ENCODE results near the gene ELOA2. TPM values are rescaled to one million over a fixed set of nuclear protein-coding genes. Genes with fewer than 3 reads are reported as not detected.
"Not testable (repeated sequence)": the region's sequence is repeated elsewhere in the genome, so short reads cannot be mapped to it uniquely, and the experiment has no call there.

ELOA2 gene
- total RNA-seq, 2 donors from 2014 or later, result not detected

DNA sequence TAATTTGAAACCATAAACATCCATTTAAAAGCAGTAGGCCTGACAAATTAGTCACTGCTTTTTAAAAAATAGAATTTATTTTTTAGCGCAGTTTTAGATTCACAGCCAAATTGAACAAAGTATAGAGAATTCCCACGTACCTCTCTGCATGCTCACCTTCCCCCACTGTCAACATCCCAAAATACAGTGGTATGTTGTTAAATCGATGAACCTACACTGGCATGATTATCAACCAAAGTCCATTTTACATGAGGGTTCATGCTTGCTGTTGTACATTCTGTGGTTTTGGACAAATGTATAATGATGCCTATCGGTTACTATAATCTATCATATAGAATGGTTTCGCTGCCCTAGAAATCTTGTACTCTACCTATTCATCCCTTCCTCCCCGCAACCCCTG, 5.6 kb upstream of the ELOA2 start:
- Histone ChIP-seq H3K27ac (no peak overlapping the region), H3K4me1 (ENCODE audit: control insufficient read depth in 1 of 2, low read depth in 2 of 2) (no peaks in the 10 kb centered on the region), H3K4me3 (no peak overlapping the region), H3K36me3 (no peaks in the 10 kb centered on the region), H3K27me3 (replicated peaks; ENCODE audit: insufficient read depth) (no peaks in the 10 kb centered on the region), H3K9me3 (no peaks in the 10 kb centered on the region)
- DNase-seq (ENCODE audit: low spot score), result no peak
- no peak for ATAC-seq (ENCODE audit: insufficient number of reproducible peaks, low FRiP score, low read depth)
- TF ChIP-seq, protein P1, sequence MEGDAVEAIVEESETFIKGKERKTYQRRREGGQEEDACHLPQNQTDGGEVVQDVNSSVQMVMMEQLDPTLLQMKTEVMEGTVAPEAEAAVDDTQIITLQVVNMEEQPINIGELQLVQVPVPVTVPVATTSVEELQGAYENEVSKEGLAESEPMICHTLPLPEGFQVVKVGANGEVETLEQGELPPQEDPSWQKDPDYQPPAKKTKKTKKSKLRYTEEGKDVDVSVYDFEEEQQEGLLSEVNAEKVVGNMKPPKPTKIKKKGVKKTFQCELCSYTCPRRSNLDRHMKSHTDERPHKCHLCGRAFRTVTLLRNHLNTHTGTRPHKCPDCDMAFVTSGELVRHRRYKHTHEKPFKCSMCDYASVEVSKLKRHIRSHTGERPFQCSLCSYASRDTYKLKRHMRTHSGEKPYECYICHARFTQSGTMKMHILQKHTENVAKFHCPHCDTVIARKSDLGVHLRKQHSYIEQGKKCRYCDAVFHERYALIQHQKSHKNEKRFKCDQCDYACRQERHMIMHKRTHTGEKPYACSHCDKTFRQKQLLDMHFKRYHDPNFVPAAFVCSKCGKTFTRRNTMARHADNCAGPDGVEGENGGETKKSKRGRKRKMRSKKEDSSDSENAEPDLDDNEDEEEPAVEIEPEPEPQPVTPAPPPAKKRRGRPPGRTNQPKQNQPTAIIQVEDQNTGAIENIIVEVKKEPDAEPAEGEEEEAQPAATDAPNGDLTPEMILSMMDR (IDR thresholded peaks at IDR 0.05), result no peak

DNA sequence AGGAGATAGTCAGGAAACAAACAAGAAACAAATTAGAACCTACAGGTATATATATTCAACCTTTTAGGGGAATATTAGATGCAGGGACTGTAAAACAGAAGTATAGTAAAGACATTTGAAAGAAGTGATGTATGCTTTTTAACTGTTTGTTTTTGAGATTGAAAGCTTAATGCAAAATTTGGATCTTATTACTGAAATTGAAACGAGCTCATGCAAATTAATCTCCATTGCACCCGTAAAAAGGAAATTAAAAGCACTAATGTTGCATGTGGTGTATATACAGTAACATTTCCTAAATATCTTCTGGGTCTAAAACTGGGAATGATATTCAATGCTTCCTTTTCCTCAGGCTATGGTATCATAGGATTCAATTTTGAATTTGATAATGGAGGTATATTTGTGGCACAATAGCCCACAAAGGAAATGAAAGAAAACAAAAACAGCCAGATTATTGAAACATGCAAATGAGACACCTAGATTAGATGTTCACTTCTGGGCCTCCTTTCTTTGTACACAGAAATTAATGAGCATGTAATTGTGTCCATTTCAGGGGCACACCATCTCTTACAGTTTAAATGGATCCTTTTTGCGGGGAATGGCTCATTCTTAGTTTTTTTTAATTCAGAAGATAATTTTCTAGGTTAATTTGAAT, 1.6 kb upstream of the ELOA2 start:
- no peaks in the 10 kb centered on the region for H3K36me3 ChIP-seq
- ATAC-seq (ENCODE audit: insufficient number of reproducible peaks, low FRiP score, low read depth) (no peak), DNase-seq (ENCODE audit: low spot score) (no peak)
- H3K27ac ChIP-seq, result no peak overlapping the region
- no peaks in the 10 kb centered on the region for H3K9me3 ChIP-seq
- H3K4me1 ChIP-seq (ENCODE audit: control insufficient read depth in 1 of 2, low read depth in 2 of 2), result no peaks in the 10 kb centered on the region
- no peaks in the 10 kb centered on the region for H3K27me3 ChIP-seq (replicated peaks; ENCODE audit: insufficient read depth)
- H3K4me3 ChIP-seq, result no peak overlapping the region
- TF ChIP-seq, protein P1 (IDR thresholded peaks at IDR 0.05), result no peak

DNA sequence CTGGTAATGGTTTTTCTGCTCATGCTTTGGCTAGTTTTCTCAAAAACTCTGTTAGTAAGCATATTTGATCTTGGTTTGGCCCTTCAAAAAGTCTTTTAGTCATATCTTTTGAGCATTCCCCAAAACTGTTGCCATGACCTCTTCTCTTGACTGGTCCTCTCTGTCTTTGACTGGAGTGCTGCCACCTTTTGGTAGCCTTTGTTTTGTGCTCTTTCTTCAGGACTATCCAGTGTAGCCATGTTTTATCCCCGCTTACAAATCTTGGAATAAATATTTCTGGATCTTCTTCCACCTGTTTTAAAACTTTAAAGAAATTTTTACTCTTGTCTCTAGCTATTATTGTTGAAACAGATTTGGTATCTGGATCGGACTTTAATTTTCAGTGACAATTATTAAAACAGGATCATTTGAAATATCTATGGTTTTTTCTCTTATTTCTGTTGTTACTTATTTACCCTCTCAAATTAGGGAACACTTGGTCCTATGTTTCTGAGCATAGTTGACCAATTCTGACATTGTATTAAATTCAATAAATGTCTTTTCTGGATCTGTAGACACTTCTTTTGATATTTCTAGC, 965 bp upstream of the ELOA2 start:
- no peaks in the 10 kb centered on the region for H3K4me1 ChIP-seq (ENCODE audit: control insufficient read depth in 1 of 2, low read depth in 2 of 2)
- no peaks in the 10 kb centered on the region for H3K27me3 ChIP-seq (replicated peaks; ENCODE audit: insufficient read depth)
- H3K4me3 ChIP-seq, result no peak overlapping the region
- no peaks in the 10 kb centered on the region for H3K9me3 ChIP-seq
- DNase-seq (ENCODE audit: low spot score), result no peak
- H3K36me3 ChIP-seq, result no peaks in the 10 kb centered on the region
- TF ChIP-seq, protein P1 (IDR thresholded peaks at IDR 0.05), result no peak
- ATAC-seq (ENCODE audit: insufficient number of reproducible peaks, low FRiP score, low read depth), result no peak
- H3K27ac ChIP-seq, result no peak overlapping the region

DNA sequence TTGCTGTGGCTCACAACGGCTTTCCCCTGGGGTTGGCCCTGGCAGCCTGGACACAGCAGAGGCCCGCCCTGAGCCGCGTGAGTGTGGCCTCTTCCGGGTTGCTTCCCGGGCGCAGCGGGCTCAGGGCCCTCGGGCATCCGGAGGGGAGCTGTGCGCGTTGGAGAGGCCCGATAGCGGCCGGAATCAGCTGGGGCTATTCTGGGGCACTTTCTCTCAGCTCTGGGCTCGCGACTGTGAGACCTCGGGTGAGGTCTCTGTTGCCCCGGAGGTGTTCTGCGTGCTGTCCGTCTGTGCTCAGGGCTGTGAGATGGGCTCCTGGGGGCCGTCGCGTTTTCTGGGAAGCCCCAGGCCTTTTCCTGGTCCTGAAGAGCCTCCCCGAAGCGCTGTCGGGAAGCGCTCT, 830 bp downstream of the ELOA2 start:
- H3K9me3 ChIP-seq; H3K27ac ChIP-seq; DNase-seq (ENCODE audit: low spot score); H3K27me3 ChIP-seq (replicated peaks; ENCODE audit: insufficient read depth); H3K4me1 ChIP-seq (ENCODE audit: control insufficient read depth in 1 of 2, low read depth in 2 of 2); H3K36me3 ChIP-seq; H3K4me3 ChIP-seq; ATAC-seq (ENCODE audit: insufficient number of reproducible peaks, low FRiP score, low read depth): not testable (repeated sequence)

DNA sequence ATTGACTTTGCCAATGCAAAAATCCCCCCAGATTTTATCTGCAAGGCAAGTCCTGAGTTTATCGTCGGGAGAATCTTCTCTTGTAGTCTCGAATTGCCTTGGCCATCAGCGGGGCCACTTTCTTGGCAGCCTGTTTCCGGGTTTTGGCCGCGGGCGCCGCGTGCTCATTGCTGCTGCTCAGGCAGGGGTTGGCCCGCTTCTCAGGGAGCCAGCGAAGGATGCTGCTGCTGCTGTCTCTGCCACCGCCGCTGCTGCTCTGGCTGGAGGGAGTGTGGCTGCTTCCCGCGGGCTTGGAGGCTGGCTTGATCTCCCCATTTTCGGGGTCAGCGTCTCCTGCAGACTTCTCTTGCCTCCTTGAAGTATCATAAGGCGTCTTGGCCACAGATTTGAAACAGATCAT, 2.5 kb downstream of the ELOA2 start:
- no peaks in the 10 kb centered on the region for H3K36me3 ChIP-seq
- H3K27me3 ChIP-seq (replicated peaks; ENCODE audit: insufficient read depth), result no peaks in the 10 kb centered on the region
- no peak for ATAC-seq (ENCODE audit: insufficient number of reproducible peaks, low FRiP score, low read depth)
- H3K27ac ChIP-seq, result no peak overlapping the region
- TF ChIP-seq, protein P1 (IDR thresholded peaks at IDR 0.05), result no peak
- no peaks in the 10 kb centered on the region for H3K4me1 ChIP-seq (ENCODE audit: control insufficient read depth in 1 of 2, low read depth in 2 of 2)
- H3K9me3 ChIP-seq, result no peaks in the 10 kb centered on the region
- no peak overlapping the region for H3K4me3 ChIP-seq
- no peak for DNase-seq (ENCODE audit: low spot score)

DNA sequence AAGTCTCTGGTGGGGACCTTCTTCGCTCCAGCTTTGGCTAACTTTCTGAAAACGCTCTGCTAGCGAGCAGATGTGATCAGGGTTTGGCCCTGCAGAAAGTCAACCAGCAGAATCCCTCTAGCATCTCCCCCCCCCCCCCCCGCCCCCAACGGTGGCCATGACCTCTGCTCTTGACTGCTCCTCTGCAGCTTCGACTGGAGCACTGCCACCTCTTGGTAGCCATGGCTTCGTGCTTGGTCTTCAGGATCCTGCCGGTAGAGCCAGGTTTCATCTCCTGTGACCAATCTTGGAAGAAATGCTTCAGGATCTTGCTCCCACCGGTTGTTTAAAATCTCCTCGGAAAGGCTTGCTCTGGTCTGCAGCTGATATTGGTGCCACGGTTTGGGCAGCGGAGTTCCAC, 4.5 kb downstream of the ELOA2 start:
- not testable (repeated sequence) for H3K36me3 ChIP-seq; DNase-seq (ENCODE audit: low spot score); H3K9me3 ChIP-seq; H3K4me1 ChIP-seq (ENCODE audit: control insufficient read depth in 1 of 2, low read depth in 2 of 2); H3K27me3 ChIP-seq (replicated peaks; ENCODE audit: insufficient read depth); H3K27ac ChIP-seq; H3K4me3 ChIP-seq; ATAC-seq (ENCODE audit: insufficient number of reproducible peaks, low FRiP score, low read depth)

DNA sequence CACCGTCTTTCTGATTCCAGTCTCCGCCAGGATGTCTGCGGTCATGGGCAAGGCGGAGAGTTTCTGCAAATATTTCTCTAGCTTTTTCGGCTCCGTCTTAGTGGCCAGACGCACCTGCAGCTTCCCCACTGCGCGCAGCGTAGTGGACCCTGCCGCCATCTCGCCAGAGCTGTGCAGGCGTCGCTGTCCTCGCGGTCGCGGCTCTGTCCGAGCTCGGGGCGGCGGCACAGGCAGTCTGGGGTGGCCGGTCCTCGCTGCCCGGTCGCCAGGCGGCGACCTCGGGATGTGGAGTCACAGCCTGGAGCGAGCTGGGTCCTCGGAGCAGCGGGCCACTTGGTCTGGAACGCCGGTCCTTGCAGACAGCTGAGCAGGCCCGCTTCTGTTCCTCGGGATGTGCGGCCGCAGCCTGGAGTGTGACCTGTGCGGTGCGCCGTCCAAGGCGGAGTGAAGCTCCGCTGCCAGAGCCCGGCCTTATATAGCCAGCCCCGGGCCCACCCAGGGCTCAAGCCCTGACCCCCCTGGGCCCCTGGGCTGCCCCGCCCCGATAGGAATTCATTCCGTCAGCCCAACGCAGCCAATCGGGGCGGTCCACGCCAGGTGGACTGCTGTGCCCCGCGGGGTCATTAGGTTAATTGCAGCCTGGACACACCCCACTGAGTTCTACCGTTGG, 5.6 kb downstream of the ELOA2 start:
- H3K4me1 ChIP-seq (ENCODE audit: control insufficient read depth in 1 of 2, low read depth in 2 of 2); DNase-seq (ENCODE audit: low spot score); ATAC-seq (ENCODE audit: insufficient number of reproducible peaks, low FRiP score, low read depth); H3K36me3 ChIP-seq; H3K27ac ChIP-seq; H3K9me3 ChIP-seq; H3K4me3 ChIP-seq; H3K27me3 ChIP-seq (replicated peaks; ENCODE audit: insufficient read depth): not testable (repeated sequence)

DNA sequence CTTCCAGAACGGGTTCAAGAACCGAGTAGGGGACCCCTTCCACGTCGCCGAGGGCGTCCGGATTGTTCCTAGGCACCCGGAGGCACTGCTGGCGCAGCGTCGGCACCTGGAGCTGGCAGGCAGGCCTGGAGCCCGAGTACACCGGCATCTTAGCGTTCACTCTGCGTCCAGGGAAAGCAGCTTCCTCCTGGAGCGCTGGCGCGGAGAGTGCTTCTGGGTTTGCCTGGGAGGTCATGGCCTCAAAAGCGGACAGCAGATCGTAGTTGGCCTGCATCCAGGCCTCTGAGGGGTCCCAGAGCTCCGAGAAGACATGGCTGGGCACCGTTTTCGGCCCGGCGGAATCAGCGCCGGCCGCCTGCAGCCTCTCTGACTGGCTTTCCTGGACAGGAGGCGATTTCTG, 6.7 kb downstream of the ELOA2 start:
- not testable (repeated sequence) for ATAC-seq (ENCODE audit: insufficient number of reproducible peaks, low FRiP score, low read depth)

More for the DNA sequence above, 6.7 kb downstream of the ELOA2 start:
- not testable (repeated sequence) for H3K27ac ChIP-seq; H3K4me3 ChIP-seq; H3K27me3 ChIP-seq (replicated peaks; ENCODE audit: insufficient read depth); H3K36me3 ChIP-seq; DNase-seq (ENCODE audit: low spot score); H3K9me3 ChIP-seq; H3K4me1 ChIP-seq (ENCODE audit: control insufficient read depth in 1 of 2, low read depth in 2 of 2)
